PFSK-1 (cell line): ENCODE data around the gene DNAH11.

Source experiments
- POLR2AphosphoS5 ChIP-seq: IDR thresholded peaks from 2 replicates; pipeline ENCODE4 v1.6.1; 2012; ENCODE audit warnings: low read depth, mild to moderate bottlenecking, control low read depth, low read length, moderate library complexity
- SIN3A ChIP-seq: IDR thresholded peaks from 2 replicates; pipeline ENCODE4 v1.6.1; 2012; ENCODE audit warnings: mild to moderate bottlenecking, low read length, moderate library complexity, borderline replicate concordance; ENCODE audit not compliant: insufficient read depth
- TAF1 ChIP-seq: IDR thresholded peaks from 2 replicates; pipeline ENCODE4 v1.6.1; 2012; ENCODE audit warnings: low read length, control low read depth, borderline replicate concordance; ENCODE audit not compliant: insufficient read depth
- TF ChIP-seq, protein P1 (sequence below), 2 experiments: IDR thresholded peaks; 2 replicates each; pipeline versions ENCODE4 v1.6.1 to v1.8.0; 2011 to 2012; ENCODE audit warnings: low read depth in 2 of 2, low read length in 2 of 2, control low read depth in 1 of 2, inconsistent platforms in 1 of 2, mild to moderate bottlenecking in 1 of 2, moderate library complexity in 1 of 2; ENCODE audit not compliant: insufficient read depth in 1 of 2

DNA sequence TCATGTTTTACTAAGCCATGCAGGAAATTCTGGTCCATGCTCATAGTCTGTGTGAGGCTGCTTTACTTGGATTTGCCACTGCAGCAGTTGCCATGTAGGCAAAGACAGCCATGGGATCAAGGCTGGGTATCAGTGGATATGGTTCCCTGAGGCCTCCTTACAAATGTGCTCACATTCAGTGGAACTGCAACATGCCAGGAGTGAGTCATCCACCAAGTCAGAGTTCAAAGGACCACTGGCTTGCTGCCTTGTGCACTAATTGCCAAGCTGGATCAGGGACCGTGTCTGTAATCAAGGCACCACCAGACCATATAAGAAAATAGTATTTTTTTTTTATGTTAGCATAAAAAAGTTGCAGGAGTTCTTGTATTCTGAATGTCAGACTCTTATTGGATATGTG lies 301.9 kb downstream of the DNAH11 start:
- TF ChIP-seq POLR2AphosphoS5 (no peak), SIN3A (no peak), TAF1 (no peak)
- TF ChIP-seq, protein P1, sequence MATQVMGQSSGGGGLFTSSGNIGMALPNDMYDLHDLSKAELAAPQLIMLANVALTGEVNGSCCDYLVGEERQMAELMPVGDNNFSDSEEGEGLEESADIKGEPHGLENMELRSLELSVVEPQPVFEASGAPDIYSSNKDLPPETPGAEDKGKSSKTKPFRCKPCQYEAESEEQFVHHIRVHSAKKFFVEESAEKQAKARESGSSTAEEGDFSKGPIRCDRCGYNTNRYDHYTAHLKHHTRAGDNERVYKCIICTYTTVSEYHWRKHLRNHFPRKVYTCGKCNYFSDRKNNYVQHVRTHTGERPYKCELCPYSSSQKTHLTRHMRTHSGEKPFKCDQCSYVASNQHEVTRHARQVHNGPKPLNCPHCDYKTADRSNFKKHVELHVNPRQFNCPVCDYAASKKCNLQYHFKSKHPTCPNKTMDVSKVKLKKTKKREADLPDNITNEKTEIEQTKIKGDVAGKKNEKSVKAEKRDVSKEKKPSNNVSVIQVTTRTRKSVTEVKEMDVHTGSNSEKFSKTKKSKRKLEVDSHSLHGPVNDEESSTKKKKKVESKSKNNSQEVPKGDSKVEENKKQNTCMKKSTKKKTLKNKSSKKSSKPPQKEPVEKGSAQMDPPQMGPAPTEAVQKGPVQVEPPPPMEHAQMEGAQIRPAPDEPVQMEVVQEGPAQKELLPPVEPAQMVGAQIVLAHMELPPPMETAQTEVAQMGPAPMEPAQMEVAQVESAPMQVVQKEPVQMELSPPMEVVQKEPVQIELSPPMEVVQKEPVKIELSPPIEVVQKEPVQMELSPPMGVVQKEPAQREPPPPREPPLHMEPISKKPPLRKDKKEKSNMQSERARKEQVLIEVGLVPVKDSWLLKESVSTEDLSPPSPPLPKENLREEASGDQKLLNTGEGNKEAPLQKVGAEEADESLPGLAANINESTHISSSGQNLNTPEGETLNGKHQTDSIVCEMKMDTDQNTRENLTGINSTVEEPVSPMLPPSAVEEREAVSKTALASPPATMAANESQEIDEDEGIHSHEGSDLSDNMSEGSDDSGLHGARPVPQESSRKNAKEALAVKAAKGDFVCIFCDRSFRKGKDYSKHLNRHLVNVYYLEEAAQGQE (IDR thresholded peaks at IDR 0.05; ENCODE audit: insufficient read depth in 1 of 2, low read depth in 2 of 2, low read length in 2 of 2), result no peak
